ENCODE data around the gene ORC6.

DNA sequence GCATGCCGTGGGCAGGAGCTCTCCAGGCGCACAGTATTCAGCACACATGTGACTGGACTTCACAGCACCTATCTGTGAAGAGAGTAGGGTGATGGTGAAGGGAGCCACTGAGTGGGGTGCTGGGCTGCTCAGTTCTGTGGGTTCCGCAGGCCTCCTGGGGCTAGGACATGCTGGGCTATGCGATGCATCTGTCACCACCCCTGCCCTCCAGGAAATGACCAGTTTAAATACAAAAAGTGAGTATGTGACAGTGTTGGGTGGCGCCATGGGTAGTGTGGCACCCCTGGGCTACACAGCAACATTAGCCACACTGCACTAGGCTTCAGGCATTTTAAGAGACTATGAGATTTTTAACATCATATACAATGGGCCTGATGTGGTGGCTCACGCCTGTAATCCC, 30.1 kb downstream of the ORC6 start:
- TF ChIP-seq, protein P1, sequence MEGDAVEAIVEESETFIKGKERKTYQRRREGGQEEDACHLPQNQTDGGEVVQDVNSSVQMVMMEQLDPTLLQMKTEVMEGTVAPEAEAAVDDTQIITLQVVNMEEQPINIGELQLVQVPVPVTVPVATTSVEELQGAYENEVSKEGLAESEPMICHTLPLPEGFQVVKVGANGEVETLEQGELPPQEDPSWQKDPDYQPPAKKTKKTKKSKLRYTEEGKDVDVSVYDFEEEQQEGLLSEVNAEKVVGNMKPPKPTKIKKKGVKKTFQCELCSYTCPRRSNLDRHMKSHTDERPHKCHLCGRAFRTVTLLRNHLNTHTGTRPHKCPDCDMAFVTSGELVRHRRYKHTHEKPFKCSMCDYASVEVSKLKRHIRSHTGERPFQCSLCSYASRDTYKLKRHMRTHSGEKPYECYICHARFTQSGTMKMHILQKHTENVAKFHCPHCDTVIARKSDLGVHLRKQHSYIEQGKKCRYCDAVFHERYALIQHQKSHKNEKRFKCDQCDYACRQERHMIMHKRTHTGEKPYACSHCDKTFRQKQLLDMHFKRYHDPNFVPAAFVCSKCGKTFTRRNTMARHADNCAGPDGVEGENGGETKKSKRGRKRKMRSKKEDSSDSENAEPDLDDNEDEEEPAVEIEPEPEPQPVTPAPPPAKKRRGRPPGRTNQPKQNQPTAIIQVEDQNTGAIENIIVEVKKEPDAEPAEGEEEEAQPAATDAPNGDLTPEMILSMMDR (IDR thresholded peaks at IDR 0.05), result no peak
- TF ChIP-seq POLR2A (IDR thresholded peaks at IDR 0.05), result no peak

Measured in body of pancreas (tissue), 4 donors.